HG02798 (cell line): Measurements from ENCODE around the gene UPP2.

Experiments
- ATAC-seq: cut with Tn5 transposase; IDR thresholded peaks from one replicate; pipeline ENCODE4 v1.9.1; 2021; ENCODE audit warnings: mild to moderate bottlenecking; ENCODE audit not compliant: unreplicated experiment, poor library complexity

UPP2 gene

GRCh38 chr2:158101384-158101926 is at the start of gene UPP2:
TSS of gene UPP2 (plus strand) at chr2:158101876. CDS start at chr2:158102064, 188 bp downstream.
- ATAC-seq, result no peak

- no peak for ATAC-seq
These were observed 48.9 kb upstream of the UPP2 start for GRCh38 chr2:158052761-158053160.

DNA sequence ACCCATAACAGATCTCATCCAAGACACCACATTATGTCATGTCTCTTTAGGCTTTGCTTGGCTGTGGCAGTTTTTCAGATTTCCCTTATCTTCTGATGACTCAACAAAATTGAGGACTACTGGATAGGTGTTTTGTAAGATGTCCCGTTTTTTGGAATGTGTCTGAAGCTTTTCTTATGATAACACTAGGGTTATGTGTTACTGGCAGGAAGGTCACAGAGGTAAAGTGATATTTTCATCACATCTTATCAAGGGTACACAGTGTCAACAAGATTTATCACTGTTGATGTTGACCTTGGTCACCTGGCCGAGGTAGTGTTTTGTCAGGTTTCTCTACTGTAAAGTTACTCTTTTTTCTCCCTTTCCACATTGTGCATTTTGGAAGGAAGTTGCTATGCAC is 44.8 kb upstream of the UPP2 start:
- ATAC-seq, result no peak

DNA sequence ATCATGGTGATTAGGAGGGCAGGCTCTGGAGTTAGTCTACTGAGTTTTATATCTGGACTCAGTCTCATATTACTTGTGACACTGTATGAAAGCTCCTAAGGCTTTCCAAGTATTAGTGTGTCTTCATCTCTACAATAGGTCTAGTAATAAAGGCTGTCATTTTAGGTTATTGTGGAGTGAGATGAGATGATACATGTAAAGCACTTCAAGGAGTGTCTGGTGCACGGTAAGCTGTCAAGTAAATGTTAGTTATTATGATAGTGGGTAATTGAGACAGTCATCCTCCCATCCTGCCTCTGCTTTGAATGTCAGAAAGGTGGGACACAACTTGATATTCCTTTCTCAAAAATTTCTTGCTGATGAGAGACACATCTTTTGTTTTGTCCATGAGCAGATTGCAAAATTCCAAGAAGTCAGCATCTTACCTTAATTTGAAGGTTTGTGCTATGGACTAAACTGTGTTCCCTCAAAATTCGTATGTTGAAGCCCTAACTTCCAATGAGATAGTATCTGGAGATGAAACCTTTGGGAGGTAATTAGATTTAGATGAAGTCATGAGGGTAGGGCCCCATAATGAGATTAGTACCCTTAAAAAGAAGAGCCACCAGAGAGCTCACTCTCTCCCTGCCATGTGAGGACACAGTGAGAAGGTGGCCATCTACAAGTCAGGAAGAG is 41.4 kb upstream of the UPP2 start:
- no peak for ATAC-seq

DNA sequence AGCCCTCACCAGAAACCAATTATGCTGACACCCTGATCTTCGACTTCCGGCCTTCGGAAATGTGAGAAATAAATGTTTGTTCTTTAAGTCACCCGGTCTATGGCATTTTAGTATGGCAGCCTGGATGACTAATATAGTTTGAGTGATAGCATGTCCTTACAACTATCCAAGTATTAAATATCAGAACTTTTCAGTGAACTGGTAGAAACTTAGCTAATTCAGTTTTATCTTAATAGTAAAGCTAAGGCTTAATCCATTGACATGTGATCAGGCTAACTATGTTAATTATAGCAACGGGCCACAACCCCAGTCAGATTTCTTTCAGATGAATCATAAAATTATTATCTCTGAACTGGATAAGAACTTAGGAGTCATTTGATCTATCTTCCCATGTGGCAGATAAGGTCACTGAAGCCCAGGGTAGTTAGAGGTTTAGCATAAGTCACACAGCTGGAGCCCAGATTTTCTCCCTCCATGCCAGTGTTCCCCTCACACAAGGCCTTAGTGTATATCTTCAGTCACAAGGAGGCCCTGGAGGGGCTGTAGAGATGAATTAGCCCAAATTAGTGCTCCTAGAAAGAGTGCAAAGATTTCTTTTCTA is 40.7 kb upstream of the UPP2 start:
- no peak for ATAC-seq

DNA sequence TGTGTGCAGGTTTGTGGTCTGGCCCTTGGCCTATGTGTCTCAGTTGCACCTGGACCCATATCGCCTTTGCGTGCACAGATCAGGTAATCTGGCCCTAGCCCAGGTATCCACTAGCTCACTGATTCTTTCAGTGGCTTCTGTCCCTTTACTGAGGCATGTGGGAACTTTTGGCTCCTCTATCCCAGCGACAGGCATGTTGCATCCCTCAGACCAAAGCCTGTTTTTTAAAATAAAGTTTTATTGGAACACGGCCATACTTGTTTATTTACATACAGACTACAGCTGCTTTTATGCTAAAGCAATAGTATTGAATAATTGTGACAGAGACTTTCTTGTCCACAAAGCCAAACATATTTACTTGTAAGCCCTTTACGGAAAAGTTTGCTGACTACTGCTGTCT is 39.9 kb upstream of the UPP2 start:
- no peak for ATAC-seq

DNA sequence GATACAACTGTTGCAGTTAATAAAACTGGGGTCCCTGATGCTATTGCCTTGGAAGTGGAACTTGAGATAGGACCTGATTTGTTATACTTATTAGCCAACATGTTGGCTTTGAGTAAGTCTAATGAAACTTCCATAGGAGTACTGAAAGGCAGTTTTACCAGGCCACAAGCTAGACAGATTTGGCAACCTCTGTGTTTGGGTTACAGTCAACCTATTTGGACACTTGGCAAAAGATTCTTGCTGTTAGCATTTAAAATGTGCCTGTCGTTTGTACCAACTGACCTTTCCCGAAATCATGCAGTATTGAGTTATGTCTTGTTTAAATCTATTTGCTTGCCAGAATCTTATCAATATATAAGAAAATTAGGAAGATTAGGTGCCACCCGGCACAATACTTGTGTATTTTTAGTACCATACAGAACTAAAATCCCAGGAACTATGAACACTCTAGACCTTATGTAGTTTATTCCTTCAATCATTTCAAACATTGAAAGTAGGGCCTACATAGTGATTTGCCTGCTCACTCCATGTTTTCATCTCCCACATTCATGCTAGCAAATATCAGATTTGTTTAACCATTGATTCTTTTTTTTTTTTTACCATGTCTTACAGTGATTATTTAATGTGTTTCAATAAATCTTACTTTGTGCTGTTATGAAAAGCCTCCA is 35.5 kb upstream of the UPP2 start:
- no peak for ATAC-seq

GRCh38 chr2:158071018-158071417 is 30.7 kb upstream of the UPP2 start:
- no peak for ATAC-seq

DNA sequence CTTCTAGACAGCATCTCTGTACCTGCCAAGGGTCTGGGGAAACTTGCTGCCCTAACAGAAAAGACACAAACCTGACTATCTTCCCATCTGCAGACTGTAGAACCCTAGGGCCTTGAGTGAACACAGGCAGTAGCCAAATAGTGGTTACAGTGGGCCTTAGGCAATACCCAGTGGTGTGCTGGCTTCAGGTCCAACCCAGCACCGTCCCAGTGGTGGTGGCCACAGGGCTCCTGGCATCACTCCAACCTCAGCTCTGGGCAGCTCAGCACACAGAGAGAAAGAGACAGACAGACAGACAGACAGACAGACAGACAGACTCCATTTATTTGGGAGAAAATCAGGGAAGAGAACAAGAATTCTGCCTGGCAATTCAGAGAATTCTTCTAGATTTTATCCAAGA is 29.3 kb upstream of the UPP2 start:
- no peak for ATAC-seq

GRCh38 chr2:158079672-158080071 is 22.0 kb upstream of the UPP2 start:
- ATAC-seq, result no peak

DNA sequence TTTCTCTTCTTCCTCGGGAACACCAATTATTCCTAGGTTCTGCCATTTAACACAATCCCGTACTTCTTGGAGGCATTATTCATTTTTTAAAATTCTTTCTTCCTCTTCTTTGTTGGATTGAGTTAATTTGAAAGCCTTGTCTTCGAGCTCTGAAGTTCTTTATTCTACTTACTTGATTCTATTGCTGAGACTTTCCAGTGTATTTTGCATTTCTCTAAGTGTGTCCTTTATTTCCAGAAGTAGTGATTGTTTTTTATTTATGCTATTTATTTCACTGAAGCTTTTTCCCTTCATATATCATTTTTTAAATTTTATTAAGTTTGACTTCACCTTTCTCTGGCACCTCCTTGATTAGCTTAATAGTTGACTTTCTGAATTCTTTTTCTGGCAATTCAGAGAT is 13.6 kb upstream of the UPP2 start:
- ATAC-seq, result no peak

DNA sequence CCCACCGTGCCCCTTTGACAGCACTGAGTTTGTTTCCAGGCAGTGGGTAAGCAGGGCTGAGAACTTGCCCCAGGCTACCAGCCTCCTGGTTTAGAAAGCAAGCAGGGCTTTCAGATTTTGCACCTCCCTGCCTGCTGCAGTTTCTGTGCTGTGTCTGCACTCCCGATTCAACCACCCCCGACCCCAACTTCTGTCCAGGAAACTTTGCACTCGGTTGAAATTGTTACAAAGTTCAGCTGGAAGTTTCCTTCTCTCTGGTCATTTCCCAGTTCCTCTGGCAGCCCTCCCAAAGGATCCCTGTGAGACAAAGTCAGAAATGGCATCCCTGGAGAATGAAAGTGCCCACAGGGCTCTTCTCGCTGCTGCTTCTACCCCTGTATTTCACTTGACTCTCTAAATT is 12.4 kb upstream of the UPP2 start:
- no peak for ATAC-seq

DNA sequence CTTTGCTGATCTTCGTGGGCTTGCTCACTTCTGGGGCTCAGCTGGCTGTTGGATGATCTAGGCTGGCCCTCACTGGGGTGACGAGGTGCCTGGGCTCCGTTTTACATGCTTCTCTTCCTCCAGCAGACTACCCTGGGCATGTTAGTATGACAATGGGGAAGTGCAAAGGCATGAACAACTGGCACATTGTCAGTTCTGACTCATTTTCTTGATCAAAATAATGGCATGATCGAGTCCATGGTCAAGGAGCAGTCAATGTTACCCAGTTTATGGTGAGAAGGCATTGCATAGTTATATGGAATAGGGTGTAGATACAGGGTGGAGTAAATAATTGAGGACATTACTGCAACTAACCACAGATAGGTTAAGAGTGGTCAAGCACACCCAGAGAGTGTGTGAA is 10.0 kb upstream of the UPP2 start:
- no peak for ATAC-seq

GRCh38 chr2:158094487-158095092 is 7.1 kb upstream of the UPP2 start:
- ATAC-seq, result no peak

- no peak for ATAC-seq
These were observed 6.4 kb upstream of the UPP2 start for GRCh38 chr2:158095269-158095668.

- ATAC-seq, result no peak
These were observed 5.8 kb upstream of the UPP2 start for GRCh38 chr2:158095912-158096311.

GRCh38 chr2:158097481-158097880 is 4.2 kb upstream of the UPP2 start:
- ATAC-seq, result no peak

DNA sequence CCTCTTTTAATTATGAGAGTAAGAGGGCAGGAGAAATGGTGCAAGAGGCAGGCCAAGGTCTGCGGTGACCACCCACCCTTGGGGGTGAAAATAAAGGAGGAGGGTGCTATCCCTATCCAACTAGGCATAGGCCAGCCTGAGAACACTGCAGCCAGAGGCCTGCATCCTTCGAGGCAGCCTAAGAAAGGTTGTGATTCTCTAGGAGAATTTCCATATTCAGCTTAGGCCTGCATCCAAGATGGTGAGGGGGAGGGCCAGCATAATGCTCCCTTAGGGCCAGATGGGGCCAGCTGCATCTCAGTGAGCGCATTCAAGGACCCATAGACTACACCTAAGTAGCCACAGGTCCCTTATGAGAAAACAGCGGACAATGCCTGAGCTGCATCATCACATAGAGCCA is 3.5 kb upstream of the UPP2 start:
- ATAC-seq, result no peak

GRCh38 chr2:158099716-158100115 is 2.0 kb upstream of the UPP2 start:
- no peak for ATAC-seq

DNA sequence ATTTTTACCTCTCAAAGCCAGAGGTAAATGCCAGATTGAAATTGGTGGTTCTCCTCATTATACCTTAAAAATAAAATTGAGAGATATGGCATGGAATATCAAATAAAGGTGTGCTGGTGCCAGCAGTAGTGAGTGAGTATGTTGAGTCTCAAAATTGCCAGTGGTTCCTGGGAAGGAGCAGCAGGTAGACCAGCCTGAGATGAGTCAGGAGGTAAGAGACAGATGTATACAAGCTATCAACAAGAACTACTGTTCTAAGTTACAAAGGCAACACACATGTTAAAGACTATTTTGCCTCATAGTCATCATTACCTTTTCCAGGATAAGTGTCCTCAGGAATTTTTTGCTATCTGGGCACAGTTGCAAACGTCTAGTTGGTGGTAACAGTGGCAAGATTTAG is 1.3 kb upstream of the UPP2 start:
- ATAC-seq, result no peak

- no peak for ATAC-seq
These were observed 770 bp downstream of the UPP2 start for GRCh38 chr2:158102446-158102845.
